GM12872 (cell line): ENCODE results near the gene TAF4.

Experiments
- CTCF ChIP-seq: IDR thresholded peaks from 3 replicates; pipeline ENCODE4 v1.5.1; 2011; ENCODE audit warnings: low read depth, mild to moderate bottlenecking, low read length, moderate library complexity; ENCODE audit not compliant: insufficient read depth

Gene TAF4

GRCh38 chr20:61954276-61955021 is 111.2 kb downstream of the TAF4 start:
- TF ChIP-seq CTCF = no peak

GRCh38 chr20:61953037-61954021 is 112.4 kb downstream of the TAF4 start:
- TF ChIP-seq CTCF = no peak

- TF ChIP-seq CTCF = no peak
Observed at GRCh38 chr20:61951695-61952533, 113.8 kb downstream of the TAF4 start.

- no peak for TF ChIP-seq CTCF
Observed at GRCh38 chr20:61950641-61951071, 115.0 kb downstream of the TAF4 start.

GRCh38 chr20:61949714-61950640 is 115.7 kb downstream of the TAF4 start:
- TF ChIP-seq CTCF = no peak

- TF ChIP-seq CTCF = no peak
Observed at GRCh38 chr20:61949363-61949713, 116.3 kb downstream of the TAF4 start.
